Colonic mucosa (tissue), 4 donors: ENCODE measurements around the gene FNIP2. TPM values are rescaled to one million over a fixed set of nuclear protein-coding genes. Genes with fewer than 3 reads are reported as not detected.
"Not testable (repeated sequence)": the region's sequence is repeated elsewhere in the genome, so short reads cannot be mapped to it uniquely, and the experiment has no call there.

ENCODE experiments used
- DNase-seq: peaks from one replicate; pipeline ENCODE4 v3.0.0-alpha.2; 2020
- H3K27ac ChIP-seq: fragments of 200-600 bp; one replicate; pipeline ENCODE4 v1.8.0; 2021
- H3K27me3 ChIP-seq: fragments of 200-600 bp; one replicate; pipeline ENCODE4 v1.8.0; 2021
- H3K36me3 ChIP-seq: fragments of 200-600 bp; one replicate; pipeline ENCODE4 v1.8.0; 2021
- H3K4me1 ChIP-seq: fragments of 200-600 bp; one replicate; pipeline ENCODE4 v1.8.0; 2021; ENCODE audit warnings: mild to moderate bottlenecking
- H3K4me3 ChIP-seq: fragments of 200-600 bp; one replicate; pipeline ENCODE4 v1.8.0; 2021
- H3K9ac ChIP-seq, 2 donors: one replicate each; pipeline ENCODE4 v1.7.0; 2013; ENCODE audit warnings: control low read depth in 2 of 2, low read depth in 2 of 2, low read length in 2 of 2
- H3K9me3 ChIP-seq: fragments of 200-600 bp; one replicate; pipeline ENCODE4 v1.8.0; 2021
- CTCF ChIP-seq: fragments of 200-600 bp; IDR thresholded peaks from one replicate; pipeline ENCODE4 v1.8.0; 2022; ENCODE audit warnings: antibody characterized with exemption, mild to moderate bottlenecking
- intact Hi-C: fragments of 100-400 bp; cut with DNase I; formaldehyde crosslinking; loops from one replicate; pipeline ENCODE4 v1.14.1; 2022
- total RNA-seq, 2 donors: library from RNA; stranded (reverse); fragmentation: NEBNext Ultra II Directional in 1 of 2; extraction: Animal tissue kit (Norgen Biotek cat#: 25700) in 1 of 2; gene quantifications; one replicate each; pipeline ENCODE4 v1.2.1, GENCODE V29; 2021
- donor health status: healthy.
- donor health status: DM: no; HTN: no; CAD: no.
- donor health status: DM: no; HTN: no; CAD: no.

Gene FNIP2
- total RNA-seq, 2 donors from 2014 or later: 56.2 to 89.6 TPM

DNA sequence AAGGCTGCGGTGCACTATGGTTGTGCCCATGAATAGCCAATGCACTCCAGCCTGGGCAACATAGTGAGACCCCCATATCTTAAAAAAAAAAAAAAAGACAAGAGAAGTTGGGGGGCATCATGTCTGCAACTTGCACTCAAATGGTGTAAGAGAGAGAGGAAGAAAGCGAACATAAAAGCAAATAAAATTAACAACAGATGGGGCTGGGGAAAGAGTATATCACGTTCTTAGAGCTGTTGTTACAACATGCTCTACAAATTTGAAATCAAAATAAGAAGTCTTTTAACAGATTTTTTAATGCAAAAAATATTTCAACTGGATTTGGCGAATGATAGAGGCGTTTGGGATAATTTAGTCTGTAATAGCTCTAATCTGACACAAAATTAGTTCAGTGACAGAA is 144.9 kb downstream of the FNIP2 start:
- Histone ChIP-seq H3K27me3 (no peaks in the 10 kb centered on the region), H3K4me1 (no peaks in the 10 kb centered on the region), H3K9me3 (no peaks in the 10 kb centered on the region), H3K36me3 (no peaks in the 10 kb centered on the region), H3K4me3 (no peak overlapping the region), H3K9ac (no peak overlapping the region), H3K27ac (no peak overlapping the region)
- intact Hi-C loops: no loop called here
- no peak for DNase-seq
- TF ChIP-seq CTCF: no peak

- DNase-seq: no peak
- Histone ChIP-seq H3K27ac (no peak overlapping the region), H3K27me3 (no peaks in the 10 kb centered on the region), H3K36me3 (no peaks in the 10 kb centered on the region), H3K9me3 (no peaks in the 10 kb centered on the region), H3K9ac (no peak overlapping the region), H3K4me3 (no peak overlapping the region), H3K4me1 (no peaks in the 10 kb centered on the region)
- intact Hi-C loops: no loop called here
- TF ChIP-seq CTCF: no peak
These were observed 145.4 kb downstream of the FNIP2 start for GRCh38 chr4:158914218-158914617.

DNA sequence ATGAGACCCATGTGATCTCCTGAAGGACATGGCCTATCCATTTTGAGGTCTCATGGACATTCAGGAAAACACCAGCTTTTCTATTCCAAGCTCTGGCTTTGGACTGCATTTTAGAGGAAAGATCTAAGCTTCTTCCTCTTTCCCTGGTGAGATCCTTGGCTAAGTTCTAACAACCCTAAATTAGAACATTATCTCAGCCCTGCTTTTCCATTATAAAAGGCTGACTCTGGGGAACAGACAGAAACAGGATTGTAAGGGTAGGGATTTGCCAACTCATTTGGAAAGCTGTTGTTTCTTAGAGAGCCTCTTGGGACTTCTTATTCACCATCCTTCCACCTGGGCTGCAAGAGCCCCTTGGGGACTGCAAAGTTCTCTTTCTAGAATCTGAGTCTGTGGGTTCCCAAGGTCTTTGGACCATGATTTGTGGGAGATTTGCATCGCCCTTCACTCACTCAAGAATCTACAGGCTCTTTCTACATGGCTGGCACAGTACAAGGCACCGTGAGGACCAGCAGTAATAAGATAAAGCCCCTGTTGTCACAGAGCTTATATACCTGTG is 146.9 kb downstream of the FNIP2 start:
- TF ChIP-seq CTCF: no peak
- no peaks in the 10 kb centered on the region for H3K36me3 ChIP-seq
- no peaks in the 10 kb centered on the region for H3K9me3 ChIP-seq
- intact Hi-C loops: no loop called here
- H3K4me1 ChIP-seq: no peaks in the 10 kb centered on the region
- H3K27ac ChIP-seq: no peak overlapping the region
- no peak for DNase-seq
- no peaks in the 10 kb centered on the region for H3K27me3 ChIP-seq
- no peak overlapping the region for H3K4me3 ChIP-seq
- no peak overlapping the region for H3K9ac ChIP-seq

GRCh38 chr4:158920452-158920996 is 151.7 kb downstream of the FNIP2 start:
- H3K4me3 ChIP-seq, H3K9me3 ChIP-seq, H3K4me1 ChIP-seq, DNase-seq, H3K27me3 ChIP-seq, H3K9ac ChIP-seq, H3K27ac ChIP-seq, H3K36me3 ChIP-seq, intact Hi-C loops: not testable (repeated sequence)

GRCh38 chr4:158927774-158928173 is 158.9 kb downstream of the FNIP2 start:
- H3K4me3 ChIP-seq, H3K36me3 ChIP-seq, intact Hi-C loops, H3K27ac ChIP-seq, DNase-seq, H3K4me1 ChIP-seq, H3K27me3 ChIP-seq, H3K9me3 ChIP-seq, H3K9ac ChIP-seq: not testable (repeated sequence)

GRCh38 chr4:158929939-158930638 is 161.3 kb downstream of the FNIP2 start:
- H3K9me3 ChIP-seq: no peaks in the 10 kb centered on the region
- intact Hi-C loops: no loop called here
- H3K27me3 ChIP-seq: no peaks in the 10 kb centered on the region
- H3K36me3 ChIP-seq: no peaks in the 10 kb centered on the region
- no peak for DNase-seq
- H3K27ac ChIP-seq: no peak overlapping the region
- H3K9ac ChIP-seq: no peak overlapping the region
- no peak overlapping the region for H3K4me3 ChIP-seq
- H3K4me1 ChIP-seq: no peaks in the 10 kb centered on the region
- TF ChIP-seq CTCF: no peak
